SU-DHL-6 (cell line): ENCODE data around the gene HOXD4.

Experiments used
- H2AFZ ChIP-seq: fragments of 200-600 bp; sonication (generic); 2 replicates; pipeline ENCODE4 v1.6.1; 2014; ENCODE audit warnings: low read depth, mild to moderate bottlenecking, moderate library complexity, mixed read lengths, antibody characterized with exemption, low read length; ENCODE audit not compliant: severe bottlenecking
- H3F3A ChIP-seq: fragments of 200-600 bp; shearing (Covaris generic); 2 replicates; pipeline ENCODE4 v1.6.0; 2016; ENCODE audit warnings: antibody characterized with exemption, mild to moderate bottlenecking; ENCODE audit not compliant: insufficient read depth
- H3K27ac ChIP-seq: fragments of 200-600 bp; sonication (generic); 2 replicates; pipeline ENCODE4 v1.5.1; 2016; ENCODE audit warnings: low read depth, mild to moderate bottlenecking, low read length, moderate library complexity, mixed read lengths
- H3K27me3 ChIP-seq: fragments of 200-600 bp; sonication (generic), shearing (Covaris generic); 2 replicates; pipeline ENCODE4 v1.6.0; 2014; ENCODE audit warnings: mild to moderate bottlenecking, low read length
- H3K36me3 ChIP-seq: fragments of 200-600 bp; sonication (generic); 2 replicates; pipeline ENCODE4 v1.6.1; 2014; ENCODE audit warnings: mild to moderate bottlenecking, low read length, mixed read lengths
- H3K4me2 ChIP-seq: fragments of 300-600, 200-600 bp; shearing (Covaris generic), sonication (generic); 2 replicates; pipeline ENCODE4 v1.6.0; 2014; ENCODE audit warnings: low read length, low read depth, mild to moderate bottlenecking; ENCODE audit not compliant: poor library complexity, severe bottlenecking
- H3K4me3 ChIP-seq: fragments of 200-600 bp; sonication (generic); 2 replicates; pipeline ENCODE4 v1.5.1; 2014; ENCODE audit warnings: antibody characterized with exemption, low read length, mild to moderate bottlenecking, mixed read lengths; ENCODE audit not compliant: insufficient read depth, poor library complexity, severe bottlenecking
- H3K79me2 ChIP-seq: fragments of 200-600 bp; sonication (generic); 2 replicates; pipeline ENCODE4 v1.6.1; 2014; ENCODE audit warnings: mild to moderate bottlenecking, low read length, moderate library complexity; ENCODE audit not compliant: insufficient read depth
- H3K9ac ChIP-seq: fragments of 200-600 bp; sonication (generic); 2 replicates; pipeline ENCODE4 v1.7.0; 2014; ENCODE audit warnings: mild to moderate bottlenecking, low read length
- H3K9me2 ChIP-seq: fragments of 200-600 bp; sonication (generic); replicated peaks from 2 replicates; pipeline ENCODE4 v1.6.1; 2014; ENCODE audit warnings: low read length; ENCODE audit not compliant: insufficient read depth
- H3K9me3 ChIP-seq: fragments of 200-600 bp; sonication (generic); 2 replicates; pipeline ENCODE4 v1.6.1; 2014; ENCODE audit warnings: low read length, mixed read lengths; ENCODE audit not compliant: insufficient read depth
- H4K20me1 ChIP-seq: fragments of 200-600 bp; sonication (generic); 2 replicates; pipeline ENCODE4 v1.6.1; 2014; ENCODE audit warnings: low read depth, mild to moderate bottlenecking, antibody characterized with exemption, low read length, moderate library complexity, mixed read lengths
- CTCF ChIP-seq: fragments of 200-600 bp; sonication (generic); IDR thresholded peaks from one replicate; pipeline ENCODE4 v1.5.1; 2017; ENCODE audit warnings: antibody characterized with exemption, mild to moderate bottlenecking, low read length, moderate library complexity; ENCODE audit not compliant: insufficient read depth, poor library complexity, severe bottlenecking
- EZH2phosphoT487 ChIP-seq: fragments of 200-600 bp; sonication (generic), shearing (Covaris generic); conservative IDR thresholded peaks from 2 replicates; pipeline ENCODE4 v1.6.1; 2018; ENCODE audit warnings: mild to moderate bottlenecking, antibody characterized with exemption, low read length, moderate library complexity, mixed read lengths

HOXD4 gene

DNA sequence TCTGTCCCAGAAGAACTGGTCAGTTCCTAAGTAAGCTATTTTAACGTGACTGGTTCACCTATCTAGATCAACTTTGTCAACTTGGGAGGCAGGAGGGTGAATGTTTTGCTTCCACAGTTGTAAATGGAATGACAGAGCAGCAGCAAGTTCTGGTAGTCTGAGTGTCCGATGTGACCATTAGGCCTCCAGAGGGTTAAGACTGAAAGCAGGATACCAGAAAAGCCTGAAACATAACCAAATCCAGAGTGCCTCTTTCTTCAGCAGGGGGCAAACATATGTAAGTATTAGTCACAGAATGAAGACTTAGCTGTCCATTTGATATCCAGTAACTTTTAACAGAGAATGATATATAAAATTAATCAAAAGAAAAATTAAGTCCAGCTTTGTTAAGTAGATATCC lies 14.9 kb downstream of the HOXD4 start:
- H4K20me1 ChIP-seq, result no peaks in the 10 kb centered on the region
- H3K36me3 ChIP-seq, result no peaks in the 10 kb centered on the region
- no peak overlapping the region for H3K4me2 ChIP-seq
- no peak overlapping the region for H3K27ac ChIP-seq
- TF ChIP-seq EZH2phosphoT487 (no peak), CTCF (no peak)
- no peak overlapping the region for H2AFZ ChIP-seq
- H3K4me3 ChIP-seq, result no peak overlapping the region
- H3K9me3 ChIP-seq, result no peaks in the 10 kb centered on the region
- no peaks in the 10 kb centered on the region for H3K27me3 ChIP-seq
- no peaks in the 10 kb centered on the region for H3K9me2 ChIP-seq
- H3K9ac ChIP-seq, result no peak overlapping the region
- H3F3A ChIP-seq, result no peaks in the 10 kb centered on the region
- no peaks in the 10 kb centered on the region for H3K79me2 ChIP-seq

- Histone ChIP-seq H3K9me2 (no peaks in the 10 kb centered on the region), H3F3A (no peaks in the 10 kb centered on the region), H3K9ac (no peak overlapping the region), H3K27me3 (no peaks in the 10 kb centered on the region), H3K4me2 (no peak overlapping the region), H3K9me3 (no peaks in the 10 kb centered on the region), H3K36me3 (no peaks in the 10 kb centered on the region), H3K4me3 (no peak overlapping the region), H3K79me2 (no peaks in the 10 kb centered on the region), H2AFZ (no peak overlapping the region), H3K27ac (no peak overlapping the region), H4K20me1 (no peaks in the 10 kb centered on the region)
- TF ChIP-seq CTCF, result no peak
- TF ChIP-seq EZH2phosphoT487, result no peak
Observed at GRCh38 chr2:176167398-176167797, 16.0 kb downstream of the HOXD4 start.

DNA sequence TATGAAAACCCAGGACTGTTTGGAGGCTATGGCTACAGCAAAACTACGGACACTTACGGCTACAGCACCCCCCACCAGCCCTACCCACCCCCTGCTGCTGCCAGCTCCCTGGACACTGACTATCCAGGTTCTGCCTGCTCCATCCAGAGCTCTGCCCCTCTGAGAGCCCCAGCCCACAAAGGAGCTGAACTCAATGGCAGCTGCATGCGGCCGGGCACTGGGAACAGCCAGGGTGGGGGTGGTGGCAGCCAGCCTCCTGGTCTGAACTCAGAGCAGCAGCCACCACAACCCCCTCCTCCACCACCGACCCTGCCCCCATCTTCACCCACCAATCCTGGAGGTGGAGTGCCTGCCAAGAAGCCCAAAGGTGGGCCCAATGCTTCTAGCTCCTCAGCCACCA lies 17.8 kb downstream of the HOXD4 start:
- Histone ChIP-seq H4K20me1 (no peaks in the 10 kb centered on the region), H3K9ac (no peak overlapping the region), H3K79me2 (no peaks in the 10 kb centered on the region), H3K9me2 (no peaks in the 10 kb centered on the region), H3K27me3 (no peaks in the 10 kb centered on the region), H3K27ac (no peak overlapping the region), H3K9me3 (no peaks in the 10 kb centered on the region), H2AFZ (no peak overlapping the region), H3K4me3 (no peak overlapping the region), H3F3A (no peaks in the 10 kb centered on the region), H3K4me2 (no peak overlapping the region), H3K36me3 (no peaks in the 10 kb centered on the region)
- no peak for TF ChIP-seq EZH2phosphoT487
- no peak for TF ChIP-seq CTCF

GRCh38 chr2:176169711-176170110 lies 18.4 kb downstream of the HOXD4 start:
- Histone ChIP-seq H4K20me1 (no peaks in the 10 kb centered on the region), H3K79me2 (no peaks in the 10 kb centered on the region), H3K27me3 (no peaks in the 10 kb centered on the region), H3K4me3 (no peak overlapping the region), H3K27ac (no peak overlapping the region), H3K9me2 (no peaks in the 10 kb centered on the region), H3F3A (no peaks in the 10 kb centered on the region), H2AFZ (no peak overlapping the region), H3K9me3 (no peaks in the 10 kb centered on the region), H3K9ac (no peak overlapping the region), H3K4me2 (no peak overlapping the region), H3K36me3 (no peaks in the 10 kb centered on the region)
- no peak for TF ChIP-seq CTCF
- no peak for TF ChIP-seq EZH2phosphoT487
